Measurements from ENCODE around the gene TTLL3. TPM values are rescaled to one million over a fixed set of nuclear protein-coding genes. Genes with fewer than 3 reads are reported as not detected.
A peak's percentile ranks its signal among the peaks of the same experiment; 100 is the strongest.
"Not testable (repeated sequence)": the region's sequence is repeated elsewhere in the genome, so short reads cannot be mapped to it uniquely, and the experiment has no call there.

Gene TTLL3
- total RNA-seq, 1 donor from 2014 or later: 39.2 TPM

GRCh38 chr3:9834520-9835380, 24.7 kb downstream of the TTLL3 start:
- no peak for DNase-seq (ENCODE audit: extremely low read depth, low read depth, low spot score)

DNA sequence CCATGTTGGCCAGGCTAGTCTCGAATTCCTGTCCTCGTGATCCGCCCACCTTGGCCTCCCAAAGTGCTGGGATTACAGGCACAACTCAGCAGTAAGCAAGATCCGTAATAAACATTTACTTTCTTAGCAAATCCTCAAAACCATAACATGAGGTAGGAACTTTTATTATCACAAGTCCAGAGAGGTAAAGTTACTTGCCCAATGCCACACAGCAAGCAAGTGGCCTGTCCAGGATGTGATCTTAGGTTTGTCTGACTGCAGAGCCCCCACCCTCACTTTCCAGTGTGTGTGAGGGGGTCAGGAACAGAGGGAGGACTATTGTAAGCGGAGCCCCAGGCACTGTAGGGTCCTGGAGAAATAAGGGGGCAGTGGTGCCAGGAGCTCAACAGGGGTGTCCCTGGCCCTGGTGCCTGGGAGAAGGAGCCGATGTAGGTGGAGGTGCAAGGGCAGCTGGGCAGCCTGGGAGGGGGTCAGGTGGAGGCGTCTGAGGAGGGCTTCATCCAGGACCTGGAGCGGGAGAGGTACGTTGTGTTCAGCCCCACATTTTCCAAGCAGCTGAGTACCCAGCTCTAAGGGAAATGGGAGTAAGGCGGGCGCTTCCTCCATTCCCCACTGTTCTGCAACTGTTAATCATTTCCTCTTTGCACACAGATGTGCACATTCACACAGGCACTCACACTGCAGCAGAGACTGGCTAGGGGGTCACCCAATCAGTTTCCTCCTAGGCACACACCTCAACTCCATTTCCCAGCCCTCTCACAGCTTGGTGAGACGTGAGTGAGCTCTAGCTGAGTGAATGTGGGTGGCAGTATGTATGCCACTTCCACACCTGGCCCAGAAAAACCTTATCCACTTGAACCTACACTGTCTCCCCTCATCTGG, 27.9 kb downstream of the TTLL3 start:
- no peak for DNase-seq (ENCODE audit: extremely low read depth, low read depth, low spot score)

- DNase-seq (ENCODE audit: extremely low read depth, low read depth, low spot score): no peak
Observed at GRCh38 chr3:9838856-9839255, 28.8 kb downstream of the TTLL3 start.

DNA sequence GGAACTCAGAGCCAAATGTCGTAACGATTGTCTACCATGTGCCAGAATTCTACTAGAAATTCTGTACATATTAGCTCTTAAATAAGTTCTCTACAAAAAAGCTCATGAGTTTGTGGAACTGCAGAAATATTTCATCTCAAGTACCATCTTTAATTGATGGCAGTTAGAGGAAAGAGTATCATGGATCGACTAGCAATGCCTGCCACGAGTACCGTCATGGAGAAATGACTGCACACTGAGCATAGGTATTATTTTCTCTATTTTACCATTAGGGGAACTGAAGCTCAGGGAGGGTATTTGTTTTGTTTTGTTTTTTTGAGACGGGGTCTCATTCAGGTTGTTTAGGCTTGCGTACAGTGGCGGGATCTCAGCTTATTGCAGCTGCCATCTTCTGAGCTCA, 31.0 kb downstream of the TTLL3 start:
- no peak for DNase-seq (ENCODE audit: extremely low read depth, low read depth, low spot score)

- peak; percentile 75 for DNase-seq (ENCODE audit: extremely low read depth, low read depth, low spot score)
Observed at GRCh38 chr3:9843715-9844438, 33.8 kb downstream of the TTLL3 start, which contains the start of gene RPUSD3. Gene RPUSD3, minus strand, starts transcription at chr3:9844008. Its CDS starts 18 bp downstream, at chr3:9843990.

DNA sequence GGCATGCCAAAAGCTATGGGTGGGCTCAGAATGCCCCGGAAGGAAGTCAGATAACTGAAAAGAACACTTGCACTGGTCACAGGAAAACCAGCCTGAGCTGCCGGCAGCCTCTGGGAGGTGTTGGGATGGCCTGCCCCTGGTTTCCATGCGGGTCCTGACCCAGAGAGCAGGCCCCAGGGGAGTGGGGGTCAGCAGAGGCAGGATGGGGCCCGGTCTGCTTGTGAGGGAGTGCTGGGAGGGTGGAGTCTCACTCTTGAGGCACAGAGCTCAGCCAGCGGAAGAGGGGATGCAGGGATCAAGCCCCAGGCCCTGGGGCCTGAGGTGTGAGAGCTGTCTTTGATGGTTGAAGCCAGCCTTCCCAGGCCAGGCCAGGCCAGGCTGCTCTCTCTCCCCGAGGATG, 36.2 kb downstream of the TTLL3 start:
- no peak for DNase-seq (ENCODE audit: extremely low read depth, low read depth, low spot score)

DNA sequence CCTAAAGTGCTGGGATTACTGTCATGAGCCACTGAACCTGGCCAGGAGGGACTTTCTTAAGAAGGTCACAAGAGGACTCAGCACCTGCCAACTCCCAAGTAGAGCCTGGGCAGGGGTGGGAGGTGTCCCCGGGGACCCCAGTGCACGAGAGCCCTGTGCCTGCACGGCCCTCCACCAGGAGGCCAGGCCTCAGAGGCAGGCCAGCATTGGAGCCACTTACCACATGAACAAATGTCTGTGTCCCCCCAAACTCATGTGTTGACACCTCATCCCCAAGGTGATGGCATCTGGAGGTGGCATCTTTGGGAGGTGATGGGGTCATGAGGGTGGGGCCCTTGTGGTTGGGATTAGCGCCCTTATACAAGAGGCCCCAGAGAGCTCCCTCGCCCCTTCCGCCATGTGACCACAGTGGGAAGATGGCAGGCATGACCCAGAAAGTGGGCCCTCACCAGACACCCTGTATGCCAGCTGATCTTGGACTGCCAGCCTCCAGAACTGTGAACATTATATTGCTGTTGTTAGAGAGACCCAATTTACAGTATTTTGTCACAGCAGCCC, 36.9 kb downstream of the TTLL3 start:
- no peak for DNase-seq (ENCODE audit: extremely low read depth, low read depth, low spot score)

- not testable (repeated sequence) for DNase-seq (ENCODE audit: extremely low read depth, low read depth, low spot score)
Observed at GRCh38 chr3:9847870-9848269, 37.8 kb downstream of the TTLL3 start.

DNA sequence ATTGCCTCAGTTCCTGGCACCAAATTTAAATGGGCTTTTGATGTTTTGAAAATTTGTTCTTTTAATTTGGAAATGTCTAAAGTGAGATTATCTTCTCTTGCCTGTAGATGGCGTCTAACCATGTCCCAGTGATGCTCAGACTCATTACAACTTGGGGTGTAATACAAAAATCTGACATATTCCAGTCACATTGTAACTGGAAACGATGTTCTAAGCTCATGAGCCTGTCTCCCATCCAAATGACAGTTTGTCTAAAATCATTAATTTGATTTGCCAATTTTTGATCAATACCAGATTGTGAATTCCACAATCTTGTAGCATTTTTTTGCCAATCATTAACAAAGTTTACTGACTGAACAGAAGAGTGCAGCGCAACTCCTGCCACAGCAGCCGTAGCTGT, 38.8 kb downstream of the TTLL3 start:
- DNase-seq (ENCODE audit: extremely low read depth, low read depth, low spot score): not testable (repeated sequence)

DNA sequence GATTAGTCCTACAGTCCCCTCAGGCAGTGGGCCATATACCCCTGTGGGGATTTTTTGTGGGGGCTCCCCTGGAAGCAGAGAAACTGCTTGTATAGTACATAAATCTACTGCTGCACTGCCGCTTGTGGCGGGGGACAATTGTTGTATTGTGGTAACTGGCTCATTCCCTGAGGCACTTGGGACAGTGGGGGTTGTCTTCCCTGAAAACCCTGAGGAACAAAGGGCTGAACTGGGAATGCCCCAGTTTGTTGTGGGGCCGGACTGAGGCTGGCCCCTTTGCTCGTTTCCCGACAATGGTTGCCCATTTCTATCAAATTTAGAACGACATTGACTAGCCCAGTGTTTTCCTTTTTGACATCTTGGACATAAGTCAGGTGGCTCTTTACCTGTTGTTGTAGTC, 41.3 kb downstream of the TTLL3 start:
- DNase-seq (ENCODE audit: extremely low read depth, low read depth, low spot score): not testable (repeated sequence)

GRCh38 chr3:9851926-9852325, 41.9 kb downstream of the TTLL3 start:
- DNase-seq (ENCODE audit: extremely low read depth, low read depth, low spot score): not testable (repeated sequence)

GRCh38 chr3:9852528-9852927, 42.5 kb downstream of the TTLL3 start:
- no peak for DNase-seq (ENCODE audit: extremely low read depth, low read depth, low spot score)

- not testable (repeated sequence) for DNase-seq (ENCODE audit: extremely low read depth, low read depth, low spot score)
Observed at GRCh38 chr3:9854291-9854940, 44.4 kb downstream of the TTLL3 start.

- DNase-seq (ENCODE audit: extremely low read depth, low read depth, low spot score): no peak
Observed at GRCh38 chr3:9855594-9855993, 45.5 kb downstream of the TTLL3 start.

GRCh38 chr3:9859530-9860025, 49.5 kb downstream of the TTLL3 start:
- DNase-seq (ENCODE audit: extremely low read depth, low read depth, low spot score): no peak

- no peak for DNase-seq (ENCODE audit: extremely low read depth, low read depth, low spot score)
Observed at GRCh38 chr3:9861201-9861600, 51.1 kb downstream of the TTLL3 start.

GRCh38 chr3:9861626-9862130, 51.6 kb downstream of the TTLL3 start:
- no peak for DNase-seq (ENCODE audit: extremely low read depth, low read depth, low spot score)

DNA sequence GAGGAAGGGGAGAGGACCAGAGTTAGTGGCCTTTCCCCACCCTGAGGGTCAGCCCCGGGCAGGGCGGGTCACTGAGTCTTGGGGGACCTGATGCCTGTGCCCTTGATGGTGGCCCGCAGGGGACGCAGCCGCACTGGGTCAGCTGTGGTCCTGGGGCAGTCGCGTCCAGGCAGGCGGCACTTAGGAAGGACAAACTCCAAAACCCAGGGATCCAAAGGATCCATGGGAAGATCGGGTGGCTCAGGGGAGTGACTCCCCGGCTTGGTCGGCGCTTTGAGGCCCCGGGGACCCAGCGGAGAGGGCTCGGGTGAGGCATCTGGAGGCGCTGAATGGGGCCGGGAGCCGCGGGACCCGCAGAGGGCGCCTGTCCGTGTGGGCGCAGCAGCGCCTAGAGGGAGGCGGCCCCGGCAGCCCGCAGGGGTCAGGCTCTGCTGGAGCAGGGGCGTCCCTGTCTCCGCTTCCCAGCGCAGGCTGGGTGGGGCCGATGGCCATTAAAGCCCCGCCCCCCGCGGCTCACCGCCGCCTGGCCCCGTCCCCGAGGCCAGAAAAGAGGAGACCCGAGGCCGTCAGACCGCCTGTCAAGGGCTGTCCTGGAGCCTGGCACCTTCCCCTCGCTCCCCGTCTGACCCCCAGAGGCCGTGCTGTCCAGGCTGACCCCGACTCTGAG, 52.5 kb downstream of the TTLL3 start:
- no peak for DNase-seq (ENCODE audit: extremely low read depth, low read depth, low spot score)
